ENCODE data around the gene LRIG3. TPM values are rescaled to one million over a fixed set of nuclear protein-coding genes. Genes with fewer than 3 reads are reported as not detected.

Gene LRIG3
- total RNA-seq, 4 donors from 2014 or later: 32.1 to 124 (median 42.4) TPM

GRCh38 chr12:58850826-58851225 is 69.5 kb downstream of the LRIG3 start:
- 68 to 77% methylated on average over 3 of the region's 3 CpGs for WGBS, 2 donors
- intact Hi-C loops (cut with DNase I): no loop called here
- Histone ChIP-seq H3K27me3 (no peaks in the 10 kb centered on the region), H3K4me3 (no peak overlapping the region), H3K4me1 (peaks cover 0 to 15% (median 0%) of the 10 kb centered on the region in 3 donors), H3K36me3 (no peaks in the 10 kb centered on the region), H3K9me3 (no peaks in the 10 kb centered on the region), H3K27ac (no peak overlapping the region)
- no peak for DNase-seq
- TF ChIP-seq POLR2A (IDR thresholded peaks at IDR 0.05): no peak
- TF ChIP-seq, protein P1, sequence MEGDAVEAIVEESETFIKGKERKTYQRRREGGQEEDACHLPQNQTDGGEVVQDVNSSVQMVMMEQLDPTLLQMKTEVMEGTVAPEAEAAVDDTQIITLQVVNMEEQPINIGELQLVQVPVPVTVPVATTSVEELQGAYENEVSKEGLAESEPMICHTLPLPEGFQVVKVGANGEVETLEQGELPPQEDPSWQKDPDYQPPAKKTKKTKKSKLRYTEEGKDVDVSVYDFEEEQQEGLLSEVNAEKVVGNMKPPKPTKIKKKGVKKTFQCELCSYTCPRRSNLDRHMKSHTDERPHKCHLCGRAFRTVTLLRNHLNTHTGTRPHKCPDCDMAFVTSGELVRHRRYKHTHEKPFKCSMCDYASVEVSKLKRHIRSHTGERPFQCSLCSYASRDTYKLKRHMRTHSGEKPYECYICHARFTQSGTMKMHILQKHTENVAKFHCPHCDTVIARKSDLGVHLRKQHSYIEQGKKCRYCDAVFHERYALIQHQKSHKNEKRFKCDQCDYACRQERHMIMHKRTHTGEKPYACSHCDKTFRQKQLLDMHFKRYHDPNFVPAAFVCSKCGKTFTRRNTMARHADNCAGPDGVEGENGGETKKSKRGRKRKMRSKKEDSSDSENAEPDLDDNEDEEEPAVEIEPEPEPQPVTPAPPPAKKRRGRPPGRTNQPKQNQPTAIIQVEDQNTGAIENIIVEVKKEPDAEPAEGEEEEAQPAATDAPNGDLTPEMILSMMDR (IDR thresholded peaks at IDR 0.05): no peak

- Histone ChIP-seq H3K36me3 (no peaks in the 10 kb centered on the region), H3K27ac (no peak overlapping the region), H3K27me3 (no peaks in the 10 kb centered on the region), H3K4me1 (peaks cover 0 to 8% (median 0%) of the 10 kb centered on the region in 3 donors), H3K4me3 (no peak overlapping the region), H3K9me3 (no peaks in the 10 kb centered on the region)
- TF ChIP-seq POLR2A (IDR thresholded peaks at IDR 0.05): no peak
- TF ChIP-seq, protein P1 (IDR thresholded peaks at IDR 0.05): no peak
- intact Hi-C loops (cut with DNase I): no loop called here
- 34 to 38% methylated on average over 5 of the region's 5 CpGs for WGBS, 2 donors
- no peak for DNase-seq
These were observed 72.3 kb downstream of the LRIG3 start for GRCh38 chr12:58847901-58848600.

DNA sequence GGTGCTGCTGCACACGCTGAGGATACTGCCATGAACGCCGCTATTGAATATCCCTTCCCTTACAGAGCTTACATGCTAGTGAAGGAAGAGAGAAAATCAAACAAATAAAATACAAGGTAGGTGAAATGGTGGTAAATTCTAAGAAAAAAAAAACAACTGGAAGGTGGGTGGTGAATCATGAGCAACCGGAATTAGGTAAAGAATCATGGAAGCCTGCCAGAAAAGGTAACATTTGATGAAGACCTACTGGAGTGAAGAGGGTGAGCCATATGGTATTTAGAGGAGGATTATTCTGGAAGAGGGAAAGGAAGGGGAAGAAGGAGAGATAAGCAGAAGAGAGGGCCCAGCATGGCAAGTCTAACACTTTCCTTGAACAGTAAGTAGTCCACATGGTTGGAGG is 76.1 kb downstream of the LRIG3 start:
- peaks cover 0 to 17% (median 4%) of the 10 kb centered on the region in 3 donors for H3K4me1 ChIP-seq
- H3K27ac ChIP-seq: no peak overlapping the region
- TF ChIP-seq, protein P1 (IDR thresholded peaks at IDR 0.05): no peak
- TF ChIP-seq POLR2A (IDR thresholded peaks at IDR 0.05): no peak
- intact Hi-C loops (cut with DNase I): no loop called here
- no peak for DNase-seq
- H3K36me3 ChIP-seq: no peaks in the 10 kb centered on the region
- WGBS, 2 donors: 86 to 88% methylated on average over 4 of the region's 4 CpGs
- H3K4me3 ChIP-seq: no peak overlapping the region
- peaks cover 0 to 8% (median 4%) of the 10 kb centered on the region in 3 donors for H3K9me3 ChIP-seq
- H3K27me3 ChIP-seq: no peaks in the 10 kb centered on the region

GRCh38 chr12:58841058-58841798 is 79.1 kb downstream of the LRIG3 start:
- intact Hi-C loops (cut with DNase I): no loop called here
- 56 to 66% methylated on average over 5 to 8 of the region's 15 CpGs for WGBS, 2 donors
- no peak for DNase-seq

More at GRCh38 chr12:58841058-58841798, 79.1 kb downstream of the LRIG3 start:
- H3K9me3 ChIP-seq: peaks cover 0 to 21% (median 4%) of the 10 kb centered on the region in 3 donors
- no peaks in the 10 kb centered on the region for H3K36me3 ChIP-seq
- no peak overlapping the region for H3K4me3 ChIP-seq
- H3K27me3 ChIP-seq: no peaks in the 10 kb centered on the region
- H3K27ac ChIP-seq: peak overlapping the region in 1 of 4 donors; percentile 63
- peaks cover 0 to 9% (median 4%) of the 10 kb centered on the region in 3 donors for H3K4me1 ChIP-seq
- no peak for TF ChIP-seq POLR2A (IDR thresholded peaks at IDR 0.05)
- TF ChIP-seq, protein P1 (IDR thresholded peaks at IDR 0.05): no peak

Data from esophagus squamous epithelium (tissue), 5 donors.